Liver (tissue), 9 donors: ENCODE data around the gene PIGQ. TPM values are rescaled to one million over a fixed set of nuclear protein-coding genes. Genes with fewer than 3 reads are reported as not detected.
A peak's percentile ranks its signal among the peaks of the same experiment; 100 is the strongest.

Source experiments
- DNase-seq: peaks from one replicate; pipeline ENCODE4 v3.0.0-alpha.2; 2017; ENCODE audit warnings: low spot score
- H3K27ac ChIP-seq, 2 donors: one replicate each; pipeline ENCODE4 v1.7.0; 2013; ENCODE audit warnings: inconsistent platforms in 2 of 2, low read length in 2 of 2, control low read depth in 1 of 2, low read depth in 1 of 2, mild to moderate bottlenecking in 1 of 2
- H3K27me3 ChIP-seq, 4 donors: one replicate each; pipeline versions ENCODE4 v1.6.1 to v1.7.0; 2013; ENCODE audit warnings: low read length in 3 of 4, inconsistent platforms in 1 of 4, mild to moderate bottlenecking in 1 of 4, moderate library complexity in 1 of 4; ENCODE audit not compliant: control insufficient read depth in 4 of 4, insufficient read depth in 4 of 4
- H3K36me3 ChIP-seq, 4 donors: one replicate each; pipeline versions ENCODE4 v1.6.1 to v1.7.0; 2013; ENCODE audit warnings: low read length in 3 of 4, mild to moderate bottlenecking in 3 of 4, low read depth in 1 of 4, moderate library complexity in 1 of 4; ENCODE audit not compliant: control insufficient read depth in 4 of 4, insufficient read depth in 3 of 4
- H3K4me1 ChIP-seq, 4 donors: one replicate each; pipeline versions ENCODE4 v1.6.1 to v1.7.0; 2013; ENCODE audit warnings: low read length in 3 of 4, mild to moderate bottlenecking in 3 of 4, moderate library complexity in 1 of 4; ENCODE audit not compliant: control insufficient read depth in 4 of 4, insufficient read depth in 4 of 4
- H3K4me3 ChIP-seq, 3 donors: one replicate each; pipeline versions ENCODE4 v1.6.1 to v1.7.0; 2013; ENCODE audit warnings: low read length in 3 of 3, control low read depth in 1 of 3, low read depth in 1 of 3, mild to moderate bottlenecking in 1 of 3
- H3K9ac ChIP-seq, 2 donors: one replicate each; pipeline ENCODE4 v1.7.0; 2013; ENCODE audit warnings: low read length in 2 of 2, mild to moderate bottlenecking in 2 of 2, moderate library complexity in 2 of 2, control low read depth in 1 of 2, low read depth in 1 of 2
- H3K9me3 ChIP-seq, 4 donors: one replicate each; pipeline versions ENCODE4 v1.6.1 to v1.7.0; 2013; ENCODE audit warnings: low read length in 3 of 4; ENCODE audit not compliant: control insufficient read depth in 4 of 4
- ATF3 ChIP-seq: IDR thresholded peaks from 2 replicates; pipeline ENCODE4 v1.6.1; 2016; ENCODE audit warnings: antibody characterized with exemption
- CTCF ChIP-seq: fragments of 150-350 bp; IDR thresholded peaks from 2 replicates; pipeline ENCODE4 v1.5.1; 2017; ENCODE audit warnings: improper control_type of control experiment, low read depth, low read length; ENCODE audit not compliant: missing input control
- EGR1 ChIP-seq, 2 donors: IDR thresholded peaks; 2 replicates each; pipeline ENCODE4 v1.6.1; 2016 to 2018; ENCODE audit warnings: antibody characterized with exemption in 2 of 2, low read depth in 2 of 2
- FOXA1 ChIP-seq: IDR thresholded peaks from 2 replicates; pipeline ENCODE4 v1.6.1; 2016; ENCODE audit warnings: antibody characterized with exemption
- FOXA2 ChIP-seq: IDR thresholded peaks from 2 replicates; pipeline ENCODE4 v1.6.1; 2016; ENCODE audit warnings: antibody characterized with exemption
- GABPA ChIP-seq, 2 donors: IDR thresholded peaks in 1 of 2; conservative IDR thresholded peaks in 1 of 2; 2 replicates each; pipeline ENCODE4 v1.6.1; 2016; ENCODE audit warnings: antibody characterized with exemption in 2 of 2, mild to moderate bottlenecking in 1 of 2, moderate library complexity in 1 of 2
- HNF4A ChIP-seq, 2 donors: conservative IDR thresholded peaks; 2 replicates each; pipeline ENCODE4 v1.6.1; 2016; ENCODE audit warnings: antibody characterized with exemption in 2 of 2, mild to moderate bottlenecking in 2 of 2
- HNF4G ChIP-seq: IDR thresholded peaks from 2 replicates; pipeline ENCODE4 v1.6.1; 2016; ENCODE audit warnings: antibody characterized with exemption
- JUND ChIP-seq, 2 donors: IDR thresholded peaks; 2 replicates each; pipeline ENCODE4 v1.6.1; 2016; ENCODE audit warnings: antibody characterized with exemption in 2 of 2
- MAX ChIP-seq: IDR thresholded peaks from 2 replicates; pipeline ENCODE4 v1.6.1; 2016; ENCODE audit warnings: antibody characterized with exemption
- NR2F2 ChIP-seq: IDR thresholded peaks from 2 replicates; pipeline ENCODE4 v1.6.1; 2016; ENCODE audit warnings: antibody characterized with exemption
- RAD21 ChIP-seq, 2 donors: IDR thresholded peaks; 2 replicates each; pipeline ENCODE4 v1.6.1; 2016; ENCODE audit warnings: antibody characterized with exemption in 2 of 2, mild to moderate bottlenecking in 2 of 2
- REST ChIP-seq: IDR thresholded peaks from 2 replicates; pipeline ENCODE4 v1.6.1; 2016; ENCODE audit warnings: antibody characterized with exemption, mild to moderate bottlenecking
- RXRA ChIP-seq, 2 donors: IDR thresholded peaks; 2 replicates each; pipeline ENCODE4 v1.6.1; 2017 to 2018; ENCODE audit warnings: antibody characterized with exemption in 2 of 2, mild to moderate bottlenecking in 1 of 2
- SP1 ChIP-seq: IDR thresholded peaks from 2 replicates; pipeline ENCODE4 v1.6.1; 2018; ENCODE audit warnings: antibody characterized with exemption, mild to moderate bottlenecking
- TAF1 ChIP-seq: conservative IDR thresholded peaks from 2 replicates; pipeline ENCODE4 v1.6.1; 2016; ENCODE audit warnings: antibody characterized with exemption, mild to moderate bottlenecking
- YY1 ChIP-seq: IDR thresholded peaks from 2 replicates; pipeline ENCODE4 v1.6.1; 2016; ENCODE audit warnings: antibody characterized with exemption, mild to moderate bottlenecking
- ZBTB33 ChIP-seq: IDR thresholded peaks from 2 replicates; pipeline ENCODE4 v1.6.1; 2016; ENCODE audit warnings: antibody characterized with exemption
- WGBS: extraction: QIAGEN DNeasy Blood & Tissue Kit; methylation state at CpG from one replicate; pipeline ENCODE4 v1.1.7; 2013; 5-methylcytosine and 5-hydroxymethylcytosine counted together
- polyA plus RNA-seq, 2 donors: library from polyadenylated mRNA; stranded (reverse) in 1 of 2; unstranded in 1 of 2; fragments of 200-250 nt in 1 of 2; fragments of >200 nt in 1 of 2; fragmentation: Nextera tagmentation in 1 of 2; extraction: Ambion mirVana in 1 of 2; gene quantifications; one replicate each; pipeline versions ENCODE4 v1.2.1 to v1.2.3, GENCODE V29; 2013 to 2015
- total RNA-seq, 2 donors: library from RNA; depleted of rRNA; stranded (reverse); fragments of >200 nt; gene quantifications; one replicate each; pipeline ENCODE4 v1.2.3, GENCODE V29; 2014
- donor health status: healthy.
- donor health status: healthy.
- donor health status: healthy.
- donor health status: healthy.
- donor health status: healthy.

PIGQ gene
- total and polyA plus RNA-seq, 4 donors = 16.8 to 144 (median 20.6) TPM

GRCh38 chr16:530111-530817 lies 39.5 kb upstream of the PIGQ start:
- Histone ChIP-seq H3K4me3 (no peak overlapping the region), H3K27me3 (no peaks in the 10 kb centered on the region), H3K9me3 (no peaks in the 10 kb centered on the region), H3K36me3 (no peaks in the 10 kb centered on the region), H3K9ac (no peak overlapping the region), H3K4me1 (peaks cover 33 to 65% (median 52%) of the 10 kb centered on the region in 4 donors), H3K27ac (peak overlapping the region in 1 of 2 donors; percentile 49)
- TF ChIP-seq MAX (no peak), EGR1 (IDR thresholded peaks at IDR 0.05; ENCODE audit: low read depth in 2 of 2) (no peak), CTCF (no peak), SP1 (no peak), RAD21 (IDR thresholded peaks at IDR 0.05) (no peak), JUND (IDR thresholded peaks at IDR 0.05) (no peak), ATF3 (no peak), YY1 (no peak), GABPA (IDR thresholded peaks at IDR 0.05 in 1 of 2, conservative IDR thresholded peaks at IDR 0.05 in 1 of 2) (no peak), FOXA1 (no peak), RXRA (IDR thresholded peaks at IDR 0.05) (no peak), HNF4A (conservative IDR thresholded peaks at IDR 0.05) (no peak), REST (no peak), FOXA2 (no peak), NR2F2 (no peak), ZBTB33 (no peak), TAF1 (no peak), HNF4G (no peak)
- DNase-seq = no peak
- WGBS = 84% methylated on average over 23 of the region's 23 CpGs
